ENCODE measurements around the gene GPRC6A.
"Not testable (repeated sequence)": the region's sequence is repeated elsewhere in the genome, so short reads cannot be mapped to it uniquely, and the experiment has no call there.

The GPRC6A gene, protein sequence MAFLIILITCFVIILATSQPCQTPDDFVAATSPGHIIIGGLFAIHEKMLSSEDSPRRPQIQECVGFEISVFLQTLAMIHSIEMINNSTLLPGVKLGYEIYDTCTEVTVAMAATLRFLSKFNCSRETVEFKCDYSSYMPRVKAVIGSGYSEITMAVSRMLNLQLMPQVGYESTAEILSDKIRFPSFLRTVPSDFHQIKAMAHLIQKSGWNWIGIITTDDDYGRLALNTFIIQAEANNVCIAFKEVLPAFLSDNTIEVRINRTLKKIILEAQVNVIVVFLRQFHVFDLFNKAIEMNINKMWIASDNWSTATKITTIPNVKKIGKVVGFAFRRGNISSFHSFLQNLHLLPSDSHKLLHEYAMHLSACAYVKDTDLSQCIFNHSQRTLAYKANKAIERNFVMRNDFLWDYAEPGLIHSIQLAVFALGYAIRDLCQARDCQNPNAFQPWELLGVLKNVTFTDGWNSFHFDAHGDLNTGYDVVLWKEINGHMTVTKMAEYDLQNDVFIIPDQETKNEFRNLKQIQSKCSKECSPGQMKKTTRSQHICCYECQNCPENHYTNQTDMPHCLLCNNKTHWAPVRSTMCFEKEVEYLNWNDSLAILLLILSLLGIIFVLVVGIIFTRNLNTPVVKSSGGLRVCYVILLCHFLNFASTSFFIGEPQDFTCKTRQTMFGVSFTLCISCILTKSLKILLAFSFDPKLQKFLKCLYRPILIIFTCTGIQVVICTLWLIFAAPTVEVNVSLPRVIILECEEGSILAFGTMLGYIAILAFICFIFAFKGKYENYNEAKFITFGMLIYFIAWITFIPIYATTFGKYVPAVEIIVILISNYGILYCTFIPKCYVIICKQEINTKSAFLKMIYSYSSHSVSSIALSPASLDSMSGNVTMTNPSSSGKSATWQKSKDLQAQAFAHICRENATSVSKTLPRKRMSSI

DNA sequence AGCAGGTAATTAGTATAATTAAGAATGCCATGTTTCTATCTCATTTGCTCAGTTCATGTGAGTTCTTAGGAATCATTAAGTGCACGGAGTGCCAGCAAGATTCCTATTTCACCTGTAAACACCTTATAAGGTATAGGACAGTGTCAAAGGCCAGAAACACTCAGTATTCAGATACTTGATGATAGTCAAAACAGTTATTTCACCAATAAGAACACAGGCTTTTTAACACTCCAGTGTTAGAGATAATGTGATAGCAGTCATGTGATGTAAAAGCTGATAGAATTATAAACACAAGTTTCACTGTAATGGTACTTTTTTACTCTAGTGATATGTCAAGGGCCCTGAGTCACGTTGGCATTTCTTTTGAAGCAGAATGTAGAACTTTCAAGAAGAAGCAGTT is at the start of gene GPRC6A:
Gene GPRC6A, minus strand, starts transcription at position 101 of the 400 bp plus-strand sequence. Its CDS starts 70 bp downstream, at position 31.
- TF ChIP-seq POLR2A (IDR thresholded peaks at IDR 0.05; ENCODE audit: low read depth, low read length): no peak

DNA sequence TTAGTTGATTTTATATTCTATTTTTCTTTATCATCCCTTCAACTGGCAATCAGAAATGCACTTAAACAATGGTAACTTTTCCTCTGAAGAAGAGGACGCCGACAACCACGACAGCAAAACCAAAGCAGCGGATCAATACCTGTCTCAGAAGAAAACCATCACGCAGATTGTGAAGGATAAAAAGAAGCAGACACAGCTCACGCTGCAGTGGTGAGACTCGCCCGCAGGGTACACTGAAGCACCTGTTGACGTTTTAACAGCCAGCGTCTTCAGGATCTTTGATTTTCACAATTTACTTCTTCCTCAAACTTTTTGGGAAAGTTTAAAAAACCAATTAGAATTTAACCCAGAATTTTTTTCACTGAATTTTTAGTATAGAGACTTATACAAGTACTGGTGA is 48.9 kb upstream of the GPRC6A start:
- no peak for TF ChIP-seq POLR2A (IDR thresholded peaks at IDR 0.05; ENCODE audit: low read depth, low read length)
- no peak for FAIRE-seq
- no peak for DNase-seq (ENCODE audit: insufficient read length, low spot score)

More for the DNA sequence above, at the start of gene GPRC6A:
- FAIRE-seq: no peak
- no peak for DNase-seq (ENCODE audit: insufficient read length, low spot score)

DNA sequence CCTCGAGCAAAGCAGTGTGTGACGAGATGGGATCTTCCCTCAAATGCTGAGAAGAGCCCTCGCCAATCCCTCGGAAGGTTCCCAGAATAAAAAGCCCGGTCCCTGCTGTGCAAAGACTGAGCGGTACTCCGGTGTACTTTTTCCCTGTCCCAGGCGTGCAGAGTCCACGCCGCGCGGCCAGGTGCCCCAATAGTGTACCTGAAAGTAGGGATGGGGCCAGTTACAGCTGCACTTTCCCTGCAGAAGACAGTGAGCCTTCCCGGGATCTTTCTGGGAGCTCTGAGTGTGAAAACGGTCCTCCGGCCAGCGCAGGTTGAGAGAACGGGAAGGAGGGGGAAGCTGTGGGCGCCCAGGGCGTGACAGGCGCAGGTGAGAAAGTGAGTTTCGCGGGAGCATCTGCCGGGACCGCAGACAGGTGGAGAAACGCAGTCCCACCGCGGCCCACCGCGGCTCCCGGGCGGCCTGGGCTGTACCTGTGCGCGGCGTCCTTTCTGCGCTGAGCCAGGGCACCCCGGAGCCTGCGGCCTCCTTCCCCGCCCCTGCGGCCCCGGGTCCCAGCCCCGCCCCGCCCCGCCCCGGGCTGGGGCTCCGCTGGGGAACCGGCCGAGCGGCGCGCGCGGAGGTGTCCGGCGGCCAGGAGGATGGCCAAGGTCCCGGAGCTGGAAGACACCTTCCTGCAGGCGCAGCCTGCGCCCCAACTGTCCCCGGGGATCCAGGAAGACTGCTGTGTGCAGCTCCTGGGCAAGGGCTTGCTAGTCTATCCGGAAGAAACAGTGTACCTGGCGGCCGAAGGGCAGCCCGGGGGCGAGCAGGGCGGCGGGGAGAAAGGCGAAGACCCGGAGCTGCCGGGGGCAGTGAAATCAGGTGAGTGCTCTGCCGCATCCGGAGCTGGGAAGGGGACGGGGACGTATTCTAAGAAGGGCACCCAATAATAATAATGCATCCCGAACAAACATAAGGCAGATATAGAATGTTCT is 48.0 kb upstream of the GPRC6A start, which contains the start of gene RFX6:
Gene RFX6, plus strand, starts transcription at position 608 of the 977 bp plus-strand sequence. Its CDS starts 34 bp downstream, at position 642.
- no peak for FAIRE-seq
- DNase-seq (ENCODE audit: insufficient read length, low spot score): no peak

DNA sequence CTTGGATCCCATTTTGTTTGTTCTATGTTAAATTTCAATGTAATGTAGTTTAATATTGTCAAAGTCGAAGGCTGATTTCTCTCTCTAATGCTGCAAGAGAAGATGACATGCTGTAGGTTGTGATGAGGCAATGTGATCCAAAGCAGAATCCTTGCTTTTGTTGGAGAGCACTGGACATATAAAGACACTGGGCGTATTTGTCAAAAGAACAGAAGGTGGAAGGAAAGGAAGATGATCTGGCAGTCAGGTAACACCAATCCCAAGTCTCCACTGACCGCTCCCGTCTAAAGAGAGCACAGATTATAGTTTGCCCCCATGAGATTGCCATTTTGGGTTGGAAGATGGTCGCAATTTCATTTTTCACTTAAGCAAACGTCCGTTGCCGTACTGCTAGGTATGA is 47.2 kb upstream of the GPRC6A start:
- no peak for FAIRE-seq
- DNase-seq (ENCODE audit: insufficient read length, low spot score): no peak

More for the DNA sequence above, 48.0 kb upstream of the GPRC6A start, which contains the start of gene RFX6:
- TF ChIP-seq POLR2A (IDR thresholded peaks at IDR 0.05; ENCODE audit: low read depth, low read length): no peak

DNA sequence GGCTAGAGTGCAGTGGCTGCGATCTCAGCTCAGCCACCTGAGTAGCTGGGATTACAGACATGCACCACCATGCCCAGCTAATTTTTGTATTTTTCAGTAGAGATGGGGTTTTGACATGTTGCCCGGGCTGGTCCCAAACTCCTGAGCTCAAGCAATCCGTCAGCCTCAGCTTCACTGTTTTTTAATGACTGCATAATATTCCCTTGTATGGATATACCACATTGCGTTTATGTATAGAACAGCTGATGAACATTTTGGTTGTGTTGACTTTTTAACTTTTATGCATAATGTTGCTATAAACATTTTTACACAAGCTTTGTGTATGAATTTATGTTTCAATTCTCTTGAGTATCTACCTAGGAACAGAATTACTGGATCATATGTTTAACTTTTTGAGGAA is 43.9 kb upstream of the GPRC6A start:
- no peak for DNase-seq (ENCODE audit: insufficient read length, low spot score)
- TF ChIP-seq POLR2A (IDR thresholded peaks at IDR 0.05; ENCODE audit: low read depth, low read length): no peak
- FAIRE-seq: no peak

More for the DNA sequence above, 47.2 kb upstream of the GPRC6A start:
- TF ChIP-seq POLR2A (IDR thresholded peaks at IDR 0.05; ENCODE audit: low read depth, low read length): no peak

DNA sequence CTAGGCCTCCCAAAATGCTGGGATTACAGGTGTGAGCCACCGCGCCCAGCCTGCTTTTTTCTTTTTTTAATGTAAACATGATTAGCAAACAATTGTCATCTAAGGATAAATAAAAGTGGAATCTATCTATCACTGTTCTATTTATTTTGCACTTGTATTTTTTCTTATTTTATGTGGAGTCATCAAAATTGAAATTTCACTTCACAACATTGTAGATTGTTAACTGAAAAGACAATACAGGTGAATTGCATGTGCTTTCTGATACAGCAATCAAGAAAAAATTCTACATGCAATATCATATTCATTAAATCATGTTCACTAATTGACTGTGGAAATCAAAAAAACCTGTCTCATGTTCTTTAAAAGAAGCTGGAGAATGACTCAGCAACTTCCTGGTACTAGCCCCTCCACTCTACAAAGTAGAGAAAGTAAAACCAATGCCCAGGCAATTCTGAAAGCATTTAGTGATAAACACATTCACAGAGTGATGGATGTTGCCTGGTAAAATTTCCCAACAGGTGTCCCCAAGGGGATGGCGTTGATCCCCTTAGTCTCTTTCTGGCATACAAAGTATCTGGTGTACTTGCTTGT is 37.5 kb upstream of the GPRC6A start:
- FAIRE-seq (no peak), DNase-seq (ENCODE audit: insufficient read length, low spot score) (no peak)
- TF ChIP-seq POLR2A (IDR thresholded peaks at IDR 0.05; ENCODE audit: low read depth, low read length): no peak

DNA sequence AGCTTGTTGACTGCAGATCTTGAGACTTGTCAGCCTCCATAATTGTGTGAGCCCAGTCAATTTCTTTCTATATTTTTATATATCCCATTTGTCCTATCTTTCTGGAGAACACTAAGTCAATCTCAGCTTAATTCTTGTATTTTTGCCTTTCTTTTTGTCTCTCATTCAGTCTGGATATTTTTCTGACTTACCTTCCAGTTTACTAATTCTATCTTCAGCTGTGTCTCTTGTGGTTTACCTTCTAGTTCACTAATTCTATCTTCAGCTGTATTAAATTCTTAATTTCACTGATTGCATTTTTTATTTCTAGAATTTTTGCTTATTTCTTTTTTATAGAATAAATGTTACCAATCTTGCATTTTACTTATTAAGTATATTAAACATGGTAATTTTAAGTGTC is 30.4 kb upstream of the GPRC6A start:
- no peak for FAIRE-seq
- no peak for TF ChIP-seq POLR2A (IDR thresholded peaks at IDR 0.05; ENCODE audit: low read depth, low read length)
- DNase-seq (ENCODE audit: insufficient read length, low spot score): no peak

DNA sequence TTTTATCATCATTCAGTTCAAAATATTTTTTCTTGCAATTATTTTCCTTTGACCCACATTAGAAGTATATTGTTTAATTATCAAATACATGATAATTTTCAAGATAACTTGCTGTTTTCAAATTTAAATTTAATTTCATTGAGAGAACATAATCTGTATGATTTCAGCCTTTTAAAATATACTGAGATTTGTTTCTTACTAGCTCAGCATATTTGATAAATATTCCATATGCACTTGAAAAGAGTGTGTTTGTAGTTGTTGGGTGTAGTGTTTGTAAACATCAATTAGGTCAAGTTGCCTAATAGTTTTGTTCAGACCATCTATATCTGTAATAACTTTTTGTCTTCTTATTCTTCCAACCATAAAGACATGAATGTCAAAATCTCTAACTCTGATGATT is 29.2 kb upstream of the GPRC6A start:
- FAIRE-seq: no peak
- no peak for DNase-seq (ENCODE audit: insufficient read length, low spot score)
- no peak for TF ChIP-seq POLR2A (IDR thresholded peaks at IDR 0.05; ENCODE audit: low read depth, low read length)

DNA sequence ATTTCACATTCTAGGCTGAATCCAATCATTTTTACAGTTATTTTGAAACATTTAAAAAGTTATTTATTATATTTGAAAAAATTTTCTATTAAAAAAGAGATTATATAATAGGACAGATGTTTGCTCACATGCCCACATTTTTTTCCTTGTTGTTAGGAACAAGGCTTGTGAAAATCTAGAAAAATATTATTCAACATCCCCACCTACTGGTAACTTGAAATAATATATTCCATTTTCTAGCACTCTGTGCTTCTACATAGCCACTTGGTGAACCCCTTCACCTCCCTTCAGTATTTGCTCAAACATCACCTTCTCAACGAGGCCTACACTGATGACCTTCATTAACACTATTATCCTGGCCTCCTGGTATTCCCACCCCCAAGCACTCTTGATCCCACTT is 18.3 kb upstream of the GPRC6A start:
- no peak for TF ChIP-seq POLR2A (IDR thresholded peaks at IDR 0.05; ENCODE audit: low read depth, low read length)
- DNase-seq (ENCODE audit: insufficient read length, low spot score) (no peak), FAIRE-seq (no peak)

DNA sequence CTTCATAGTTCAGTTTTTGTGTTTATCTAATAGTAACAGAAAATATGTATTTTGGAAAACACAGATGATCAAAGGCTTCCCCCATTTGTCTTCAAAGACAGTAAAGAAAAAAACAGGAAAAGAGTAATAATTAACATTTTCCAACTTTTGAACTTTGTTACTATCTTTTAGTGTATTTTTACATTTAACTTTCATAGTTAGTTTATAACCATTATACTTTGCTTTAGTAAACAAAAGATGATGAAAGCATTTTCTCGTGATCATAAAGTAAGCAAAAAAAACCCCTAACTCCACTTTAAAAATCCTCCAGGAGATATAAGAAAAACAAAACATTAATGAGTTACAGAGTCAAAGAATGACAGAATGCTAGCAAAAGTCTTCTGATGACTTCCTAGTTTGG is 13.6 kb upstream of the GPRC6A start:
- no peak for DNase-seq (ENCODE audit: insufficient read length, low spot score)
- FAIRE-seq: no peak
- no peak for TF ChIP-seq POLR2A (IDR thresholded peaks at IDR 0.05; ENCODE audit: low read depth, low read length)

DNA sequence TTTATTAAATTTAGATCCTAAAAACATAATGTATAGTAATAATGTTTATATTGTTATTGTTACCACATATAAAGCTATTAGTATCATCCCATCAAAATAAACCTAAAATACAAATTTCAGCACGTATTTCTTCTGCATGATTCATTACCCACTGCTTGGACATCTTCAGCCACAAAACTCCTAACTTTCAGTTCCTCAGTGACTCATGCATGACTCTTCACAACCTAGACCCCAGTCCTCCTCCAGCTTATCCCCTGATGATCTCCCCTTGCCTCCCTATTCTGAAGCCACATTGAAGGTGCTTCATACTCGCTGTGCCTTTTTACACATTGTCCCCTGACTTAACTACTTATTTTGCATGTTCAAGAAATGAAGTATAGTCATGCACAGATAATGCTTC is 11.2 kb upstream of the GPRC6A start:
- FAIRE-seq (no peak), DNase-seq (ENCODE audit: insufficient read length, low spot score) (no peak)
- TF ChIP-seq POLR2A (IDR thresholded peaks at IDR 0.05; ENCODE audit: low read depth, low read length): no peak

DNA sequence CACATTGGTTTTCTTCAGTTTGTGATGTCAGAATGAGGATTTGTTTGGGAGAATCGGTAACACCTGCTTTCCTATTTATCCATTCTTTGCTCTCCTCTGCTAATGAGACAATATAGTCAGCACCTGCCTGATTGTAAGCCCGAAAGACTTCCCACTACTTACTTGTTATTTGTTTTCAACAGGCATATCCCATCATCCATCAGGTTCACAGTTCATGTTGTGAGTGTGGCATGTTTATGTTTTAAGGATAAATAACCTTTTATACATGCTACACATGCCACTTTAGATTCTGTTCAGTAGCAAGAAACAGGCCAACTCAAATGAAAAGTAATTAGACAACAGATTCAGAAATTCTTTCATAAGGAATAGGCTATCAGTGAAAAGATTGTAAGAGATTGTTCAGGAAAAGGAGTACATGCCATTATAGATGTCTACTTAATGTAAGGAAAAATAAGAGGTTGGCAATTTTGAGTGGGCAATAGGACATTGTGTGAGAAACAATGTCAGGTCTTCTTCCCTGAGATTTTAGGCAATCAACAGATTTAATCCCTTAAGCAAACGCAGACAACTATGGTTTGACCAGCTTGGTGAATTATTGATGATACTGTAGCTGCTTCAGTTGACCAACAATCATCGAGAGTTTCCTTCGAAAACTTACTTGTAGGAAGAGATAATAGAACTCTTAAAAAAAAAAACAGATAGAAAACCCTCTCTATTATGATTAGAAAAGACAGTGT is 7.9 kb upstream of the GPRC6A start:
- FAIRE-seq (no peak), DNase-seq (ENCODE audit: insufficient read length, low spot score) (no peak)
- TF ChIP-seq POLR2A (IDR thresholded peaks at IDR 0.05; ENCODE audit: low read depth, low read length): no peak

DNA sequence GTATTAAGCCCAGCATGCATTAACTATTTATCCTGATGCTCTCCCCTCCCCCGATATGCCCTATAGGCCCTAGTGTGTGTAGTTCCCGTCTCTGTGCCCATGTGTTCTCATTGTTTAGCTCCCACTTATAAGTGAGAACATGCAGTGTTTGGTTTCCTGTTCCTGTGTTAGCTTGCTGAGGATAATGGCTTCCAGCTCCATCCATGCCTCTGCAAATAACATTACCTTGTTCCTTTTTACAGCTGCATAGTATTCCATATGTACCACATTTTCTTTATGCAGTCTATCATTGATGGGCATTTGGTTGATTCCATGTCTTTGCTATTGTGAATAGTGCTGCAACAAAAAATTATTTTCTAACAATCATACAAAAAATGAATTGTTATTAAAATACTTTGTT is 5.6 kb upstream of the GPRC6A start:
- not testable (repeated sequence) for FAIRE-seq; DNase-seq (ENCODE audit: insufficient read length, low spot score)

All from H54 (cell line).